Body of pancreas (tissue), 4 donors: ENCODE measurements around the gene INF2.

Source experiments
- POLR2A ChIP-seq, 3 donors: fragments of 450-650 bp; IDR thresholded peaks; one replicate each; pipeline ENCODE4 v1.6.1; 2016; ENCODE audit warnings: antibody characterized with exemption in 3 of 3, mild to moderate bottlenecking in 2 of 3
- TF ChIP-seq, protein P1 (sequence below), 7 experiments: fragments of 450-650 bp in 4 of 7; fragments of 200-600 bp in 3 of 7; sonication (generic) in 3 of 7; IDR thresholded peaks; one replicate each; pipeline ENCODE4 v1.5.1; 2016 to 2019; ENCODE audit warnings: antibody characterized with exemption in 7 of 7

DNA sequence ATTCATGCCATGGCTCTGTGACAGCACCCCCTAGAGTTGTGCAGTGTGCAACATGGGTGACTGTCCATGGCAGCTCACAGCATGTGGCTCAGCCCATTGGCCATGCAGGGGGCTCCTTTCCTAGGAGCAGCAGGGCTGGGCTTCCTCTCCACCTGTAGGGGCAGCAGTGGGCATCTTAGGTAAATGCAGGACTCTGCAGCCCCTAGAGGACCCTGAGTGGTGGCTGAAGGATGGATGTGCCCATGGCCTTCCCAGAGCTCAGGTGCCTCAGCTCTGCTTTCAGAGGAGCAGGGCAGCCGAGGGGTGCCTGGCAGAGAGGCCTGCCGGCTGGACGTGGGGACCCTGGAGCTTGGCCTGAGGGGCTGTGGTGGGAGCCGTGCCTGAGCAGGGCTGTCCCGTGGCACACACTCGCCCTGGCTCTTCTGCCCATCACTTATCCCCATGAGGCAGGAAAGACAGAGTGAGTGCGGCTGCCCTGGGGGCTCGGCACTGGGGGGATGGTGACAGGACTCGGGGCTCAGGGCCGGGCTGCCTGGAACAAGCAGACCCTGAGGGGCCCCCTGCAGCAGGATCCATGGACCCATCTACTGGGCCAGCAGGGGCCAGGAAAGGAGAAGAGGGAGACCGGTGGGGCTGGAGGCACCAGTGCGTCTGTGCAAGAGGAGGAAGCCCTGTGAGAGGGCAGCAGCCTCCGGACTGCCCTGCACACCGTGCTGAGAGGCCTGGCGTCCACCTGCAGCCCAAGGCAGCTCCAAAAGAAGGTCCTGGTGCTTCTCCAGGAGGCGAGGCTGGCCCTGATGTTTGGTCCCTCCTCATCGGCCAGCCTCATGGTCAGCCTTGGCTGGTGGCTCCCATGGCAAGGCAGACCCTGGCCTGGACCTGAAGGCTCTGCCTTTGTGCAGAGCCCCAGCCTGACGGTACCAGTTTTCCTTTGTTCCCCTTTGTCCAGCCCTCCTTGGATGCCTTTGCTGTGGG, 42.2 kb downstream of the INF2 start:
- no peak for TF ChIP-seq POLR2A (IDR thresholded peaks at IDR 0.05)
- TF ChIP-seq, protein P1, sequence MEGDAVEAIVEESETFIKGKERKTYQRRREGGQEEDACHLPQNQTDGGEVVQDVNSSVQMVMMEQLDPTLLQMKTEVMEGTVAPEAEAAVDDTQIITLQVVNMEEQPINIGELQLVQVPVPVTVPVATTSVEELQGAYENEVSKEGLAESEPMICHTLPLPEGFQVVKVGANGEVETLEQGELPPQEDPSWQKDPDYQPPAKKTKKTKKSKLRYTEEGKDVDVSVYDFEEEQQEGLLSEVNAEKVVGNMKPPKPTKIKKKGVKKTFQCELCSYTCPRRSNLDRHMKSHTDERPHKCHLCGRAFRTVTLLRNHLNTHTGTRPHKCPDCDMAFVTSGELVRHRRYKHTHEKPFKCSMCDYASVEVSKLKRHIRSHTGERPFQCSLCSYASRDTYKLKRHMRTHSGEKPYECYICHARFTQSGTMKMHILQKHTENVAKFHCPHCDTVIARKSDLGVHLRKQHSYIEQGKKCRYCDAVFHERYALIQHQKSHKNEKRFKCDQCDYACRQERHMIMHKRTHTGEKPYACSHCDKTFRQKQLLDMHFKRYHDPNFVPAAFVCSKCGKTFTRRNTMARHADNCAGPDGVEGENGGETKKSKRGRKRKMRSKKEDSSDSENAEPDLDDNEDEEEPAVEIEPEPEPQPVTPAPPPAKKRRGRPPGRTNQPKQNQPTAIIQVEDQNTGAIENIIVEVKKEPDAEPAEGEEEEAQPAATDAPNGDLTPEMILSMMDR (IDR thresholded peaks at IDR 0.05) = no peak
